GM19023 (cell line): ENCODE results near the gene CD40.

ENCODE experiments used
- ATAC-seq: cut with Tn5 transposase; IDR thresholded peaks from one replicate; pipeline ENCODE4 v1.9.1; 2021; ENCODE audit warnings: mild to moderate bottlenecking, moderate library complexity; ENCODE audit not compliant: unreplicated experiment

The CD40 gene

DNA sequence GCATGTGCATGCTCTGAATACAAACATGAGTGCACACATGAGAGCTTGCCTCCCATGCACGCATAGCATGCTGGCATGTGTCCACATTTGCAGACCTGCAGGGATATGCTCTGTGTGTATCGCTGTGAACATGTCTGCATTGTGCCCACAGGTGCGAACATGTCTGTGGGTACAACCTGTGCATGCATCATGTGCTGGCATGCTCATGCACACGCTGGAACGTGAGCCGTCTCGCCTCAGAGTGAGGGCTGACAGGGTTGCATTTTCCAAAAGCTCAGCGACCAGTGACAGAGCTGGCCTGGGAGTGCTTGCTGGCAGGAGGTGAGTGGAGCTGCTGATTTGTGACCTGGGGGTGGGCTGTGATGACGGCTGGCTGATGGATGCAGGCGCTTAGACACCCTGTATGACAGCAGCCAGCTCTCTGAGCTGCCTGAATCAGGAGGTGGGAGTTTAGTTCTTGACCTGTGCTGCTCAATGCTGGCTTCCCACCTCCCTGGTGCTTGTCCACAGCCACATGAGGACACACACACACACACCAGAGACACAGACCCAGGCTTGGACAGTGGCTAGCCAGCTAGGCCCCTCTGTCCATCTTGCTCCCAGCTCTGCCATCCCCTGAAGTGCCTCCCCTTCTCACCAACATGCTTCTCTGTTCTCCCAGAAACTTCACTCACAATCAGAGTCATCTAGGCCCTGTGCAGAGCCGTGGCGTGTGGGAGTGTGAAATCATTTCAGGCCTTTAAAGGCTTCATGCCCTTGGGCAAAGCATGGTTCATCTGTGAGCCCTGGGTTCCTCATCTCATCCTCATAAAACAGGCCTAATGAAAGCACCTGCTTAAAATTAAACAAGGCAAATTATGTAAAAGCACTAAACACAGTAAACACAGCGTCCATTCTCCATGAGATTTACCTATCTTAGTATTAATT is 51.4 kb downstream of the CD40 start:
- no peak for ATAC-seq

GRCh38 chr20:46171476-46171875 is 53.4 kb downstream of the CD40 start:
- no peak for ATAC-seq

DNA sequence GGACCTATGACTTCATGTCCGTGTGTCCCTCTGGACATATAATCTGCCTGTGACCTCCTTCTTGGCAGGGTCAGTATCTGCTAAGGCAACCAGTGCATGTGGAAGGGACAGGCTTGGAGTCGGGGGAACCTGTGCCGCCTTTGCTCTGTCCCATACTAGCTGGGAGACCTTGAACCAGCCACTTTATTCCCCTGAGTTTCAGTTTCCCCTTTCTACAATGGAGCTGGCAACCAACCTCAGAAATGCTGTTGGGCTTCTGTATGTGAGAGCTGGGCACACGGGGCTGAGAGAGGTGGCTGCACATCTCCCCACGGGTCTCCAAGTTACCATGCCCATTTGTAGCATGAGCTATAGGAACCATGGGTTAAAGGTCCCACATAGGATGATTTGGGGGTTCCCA is 53.8 kb downstream of the CD40 start:
- ATAC-seq = no peak

GRCh38 chr20:46172455-46172854 is 54.3 kb downstream of the CD40 start:
- ATAC-seq = no peak

GRCh38 chr20:46172961-46173536 is 54.9 kb downstream of the CD40 start:
- ATAC-seq = no peak

DNA sequence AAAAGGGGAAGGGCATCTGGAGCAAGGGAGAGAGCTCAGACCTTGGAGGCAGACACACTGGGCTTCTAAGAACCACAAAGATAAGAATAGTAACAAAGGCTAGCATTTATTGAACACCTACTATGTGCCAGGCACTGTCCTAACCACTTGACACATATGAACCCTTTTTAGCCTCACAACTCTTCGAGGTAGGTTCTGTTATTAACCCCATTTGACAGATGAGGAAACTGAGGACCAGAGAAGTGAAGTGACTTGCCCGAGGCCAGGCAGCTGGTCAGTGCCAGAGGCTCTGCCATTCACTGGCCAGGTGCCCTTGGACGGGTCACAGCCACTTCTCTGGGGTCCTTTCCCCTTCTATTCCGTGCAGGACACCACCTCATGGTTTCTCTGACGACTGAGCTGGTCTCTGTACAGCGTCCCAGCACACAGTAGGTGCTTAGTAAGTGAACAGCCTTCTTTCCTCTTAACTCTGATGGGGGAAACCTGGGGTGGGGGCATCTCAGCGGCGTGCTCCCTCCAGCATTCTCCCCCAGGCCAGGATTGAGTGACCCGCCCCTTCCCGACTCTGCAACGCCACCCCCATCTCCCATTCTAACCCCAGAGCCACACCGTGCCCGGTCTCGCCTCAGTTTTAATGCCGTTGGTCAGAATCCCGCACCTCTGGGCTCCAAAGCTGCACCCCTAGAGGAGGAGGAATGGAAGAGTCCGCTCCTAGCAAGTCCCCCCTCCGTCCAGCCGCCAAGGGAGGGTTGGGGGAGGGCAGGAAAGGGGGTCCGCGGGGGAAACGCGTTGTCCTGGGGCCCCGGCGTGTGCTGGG is 55.7 kb downstream of the CD40 start:
- ATAC-seq = no peak

GRCh38 chr20:46174469-46175126 is 56.5 kb downstream of the CD40 start:
- ATAC-seq = no peak

DNA sequence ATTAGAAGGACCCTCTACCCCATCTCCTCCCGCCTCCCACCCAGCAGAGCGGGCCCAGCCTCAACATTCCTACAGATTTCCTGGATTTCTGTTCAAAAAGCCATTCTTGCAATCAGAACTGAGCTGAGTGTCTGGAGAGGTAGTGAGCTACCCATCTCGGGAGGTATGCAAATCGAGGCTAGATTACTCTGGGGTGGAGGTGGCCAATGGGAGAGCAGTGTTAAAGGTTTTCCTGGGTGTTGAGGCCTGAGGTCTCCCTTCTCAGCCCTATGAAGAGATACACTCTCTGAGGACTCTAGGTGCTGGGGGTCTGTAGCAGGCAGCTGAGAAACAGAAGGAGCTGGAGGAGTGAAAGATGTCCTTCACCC is 57.0 kb downstream of the CD40 start:
- ATAC-seq = no peak

GRCh38 chr20:46176739-46177378 is 58.7 kb downstream of the CD40 start:
- no peak for ATAC-seq

GRCh38 chr20:46177768-46178167 is 59.7 kb downstream of the CD40 start:
- no peak for ATAC-seq

- no peak for ATAC-seq
Observed at GRCh38 chr20:46178891-46179290, 60.8 kb downstream of the CD40 start.
